Liver (tissue), 9 donors: ENCODE data around the gene SLC25A29. TPM values are rescaled to one million over a fixed set of nuclear protein-coding genes. Genes with fewer than 3 reads are reported as not detected.

Source experiments
- DNase-seq: peaks from one replicate; pipeline ENCODE4 v3.0.0-alpha.2; 2017; ENCODE audit warnings: low spot score
- H3K27ac ChIP-seq, 2 donors: one replicate each; pipeline ENCODE4 v1.7.0; 2013; ENCODE audit warnings: inconsistent platforms in 2 of 2, low read length in 2 of 2, control low read depth in 1 of 2, low read depth in 1 of 2, mild to moderate bottlenecking in 1 of 2
- H3K27me3 ChIP-seq, 4 donors: one replicate each; pipeline versions ENCODE4 v1.6.1 to v1.7.0; 2013; ENCODE audit warnings: low read length in 3 of 4, inconsistent platforms in 1 of 4, mild to moderate bottlenecking in 1 of 4, moderate library complexity in 1 of 4; ENCODE audit not compliant: control insufficient read depth in 4 of 4, insufficient read depth in 4 of 4
- H3K36me3 ChIP-seq, 4 donors: one replicate each; pipeline versions ENCODE4 v1.6.1 to v1.7.0; 2013; ENCODE audit warnings: low read length in 3 of 4, mild to moderate bottlenecking in 3 of 4, low read depth in 1 of 4, moderate library complexity in 1 of 4; ENCODE audit not compliant: control insufficient read depth in 4 of 4, insufficient read depth in 3 of 4
- H3K4me1 ChIP-seq, 4 donors: one replicate each; pipeline versions ENCODE4 v1.6.1 to v1.7.0; 2013; ENCODE audit warnings: low read length in 3 of 4, mild to moderate bottlenecking in 3 of 4, moderate library complexity in 1 of 4; ENCODE audit not compliant: control insufficient read depth in 4 of 4, insufficient read depth in 4 of 4
- H3K4me3 ChIP-seq, 3 donors: one replicate each; pipeline versions ENCODE4 v1.6.1 to v1.7.0; 2013; ENCODE audit warnings: low read length in 3 of 3, control low read depth in 1 of 3, low read depth in 1 of 3, mild to moderate bottlenecking in 1 of 3
- H3K9ac ChIP-seq, 2 donors: one replicate each; pipeline ENCODE4 v1.7.0; 2013; ENCODE audit warnings: low read length in 2 of 2, mild to moderate bottlenecking in 2 of 2, moderate library complexity in 2 of 2, control low read depth in 1 of 2, low read depth in 1 of 2
- H3K9me3 ChIP-seq, 4 donors: one replicate each; pipeline versions ENCODE4 v1.6.1 to v1.7.0; 2013; ENCODE audit warnings: low read length in 3 of 4; ENCODE audit not compliant: control insufficient read depth in 4 of 4
- ATF3 ChIP-seq: IDR thresholded peaks from 2 replicates; pipeline ENCODE4 v1.6.1; 2016; ENCODE audit warnings: antibody characterized with exemption
- EGR1 ChIP-seq, 2 donors: IDR thresholded peaks; 2 replicates each; pipeline ENCODE4 v1.6.1; 2016 to 2018; ENCODE audit warnings: antibody characterized with exemption in 2 of 2, low read depth in 2 of 2
- FOXA1 ChIP-seq: IDR thresholded peaks from 2 replicates; pipeline ENCODE4 v1.6.1; 2016; ENCODE audit warnings: antibody characterized with exemption
- FOXA2 ChIP-seq: IDR thresholded peaks from 2 replicates; pipeline ENCODE4 v1.6.1; 2016; ENCODE audit warnings: antibody characterized with exemption
- HNF4A ChIP-seq, 2 donors: conservative IDR thresholded peaks; 2 replicates each; pipeline ENCODE4 v1.6.1; 2016; ENCODE audit warnings: antibody characterized with exemption in 2 of 2, mild to moderate bottlenecking in 2 of 2
- HNF4G ChIP-seq: IDR thresholded peaks from 2 replicates; pipeline ENCODE4 v1.6.1; 2016; ENCODE audit warnings: antibody characterized with exemption
- JUND ChIP-seq, 2 donors: IDR thresholded peaks; 2 replicates each; pipeline ENCODE4 v1.6.1; 2016; ENCODE audit warnings: antibody characterized with exemption in 2 of 2
- NR2F2 ChIP-seq: IDR thresholded peaks from 2 replicates; pipeline ENCODE4 v1.6.1; 2016; ENCODE audit warnings: antibody characterized with exemption
- RAD21 ChIP-seq, 2 donors: IDR thresholded peaks; 2 replicates each; pipeline ENCODE4 v1.6.1; 2016; ENCODE audit warnings: antibody characterized with exemption in 2 of 2, mild to moderate bottlenecking in 2 of 2
- SP1 ChIP-seq: IDR thresholded peaks from 2 replicates; pipeline ENCODE4 v1.6.1; 2018; ENCODE audit warnings: antibody characterized with exemption, mild to moderate bottlenecking
- TAF1 ChIP-seq: conservative IDR thresholded peaks from 2 replicates; pipeline ENCODE4 v1.6.1; 2016; ENCODE audit warnings: antibody characterized with exemption, mild to moderate bottlenecking
- YY1 ChIP-seq: IDR thresholded peaks from 2 replicates; pipeline ENCODE4 v1.6.1; 2016; ENCODE audit warnings: antibody characterized with exemption, mild to moderate bottlenecking
- WGBS: extraction: QIAGEN DNeasy Blood & Tissue Kit; methylation state at CpG from one replicate; pipeline ENCODE4 v1.1.7; 2013; 5-methylcytosine and 5-hydroxymethylcytosine counted together
- polyA plus RNA-seq, 2 donors: library from polyadenylated mRNA; stranded (reverse) in 1 of 2; unstranded in 1 of 2; fragments of 200-250 nt in 1 of 2; fragments of >200 nt in 1 of 2; fragmentation: Nextera tagmentation in 1 of 2; extraction: Ambion mirVana in 1 of 2; gene quantifications; one replicate each; pipeline versions ENCODE4 v1.2.1 to v1.2.3, GENCODE V29; 2013 to 2015
- total RNA-seq, 2 donors: library from RNA; depleted of rRNA; stranded (reverse); fragments of >200 nt; gene quantifications; one replicate each; pipeline ENCODE4 v1.2.3, GENCODE V29; 2014
- TF ChIP-seq, protein P1 (sequence below): IDR thresholded peaks from 2 replicates; pipeline ENCODE4 v1.6.1; 2016; ENCODE audit warnings: antibody characterized with exemption, mild to moderate bottlenecking
- TF ChIP-seq, protein P2 (sequence below): IDR thresholded peaks from 2 replicates; pipeline ENCODE4 v1.6.1; 2016; ENCODE audit warnings: antibody characterized with exemption
- TF ChIP-seq, protein P3 (sequence below): IDR thresholded peaks from 2 replicates; pipeline ENCODE4 v1.6.1; 2016; ENCODE audit warnings: antibody characterized with exemption
- donor health status: healthy.
- donor health status: healthy.
- donor health status: healthy.
- donor health status: healthy.
- donor health status: healthy.

The SLC25A29 gene
- 10 to 100 TPM in 1 of 2 donors, 1 to 10 TPM in 1; 4.4 to 13.9 TPM for total RNA-seq
- polyA plus RNA-seq, result 10 to 100 TPM in 1 of 2 donors, 1 to 10 TPM in 1; 2.4 to 13.4 TPM

DNA sequence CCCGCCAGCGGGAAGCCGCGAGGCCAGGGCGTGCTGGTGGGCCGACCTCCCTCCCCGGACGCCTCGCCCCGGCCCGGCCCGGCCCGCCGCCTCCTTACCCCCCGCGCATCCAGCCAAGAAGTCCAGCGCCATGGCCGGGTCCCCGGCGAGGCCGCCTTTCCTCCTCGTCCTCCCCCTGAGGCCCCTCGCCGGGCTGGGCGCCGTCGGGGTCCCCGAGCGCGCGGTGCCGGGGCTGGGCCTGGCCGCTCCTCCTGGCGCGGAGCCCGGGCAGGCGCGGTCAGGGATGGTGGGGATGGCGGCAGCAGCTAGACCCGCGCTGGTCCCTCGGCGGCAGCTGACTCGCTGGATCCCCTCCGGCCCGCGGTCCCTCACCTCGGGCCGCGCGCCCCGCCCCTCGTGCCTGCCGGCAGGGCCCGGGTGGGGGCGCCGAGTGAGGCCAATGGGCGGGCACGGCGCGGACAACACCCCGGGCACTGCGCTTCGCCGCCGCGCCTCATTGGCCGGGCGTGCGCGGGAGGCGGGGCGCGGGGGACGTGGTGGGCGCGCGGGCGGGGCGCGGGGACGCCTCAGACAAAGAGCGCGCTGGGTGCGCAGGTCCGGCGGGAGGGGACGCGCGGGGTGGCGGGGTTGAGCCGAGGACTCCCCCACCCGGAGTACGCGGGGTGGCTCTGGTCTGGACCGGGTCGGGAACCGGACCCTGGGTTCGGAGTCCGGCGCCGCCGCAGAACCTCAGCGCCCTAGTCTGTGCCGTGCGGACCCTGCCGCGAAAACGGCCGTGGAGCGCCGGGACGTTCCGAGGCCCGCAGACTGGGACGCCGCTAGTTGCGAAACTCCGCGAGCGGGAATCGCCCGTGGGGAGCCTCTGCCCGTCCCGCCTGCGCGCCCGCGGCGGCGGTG lies at the start of gene SLC25A29:
Gene SLC25A29 (minus strand): TSS at position 344 of the 897 bp plus-strand sequence. CDS start 212 bp downstream, at position 132.
- peak within 1 kb of the TSS; percentile 81 to 82 for H3K27ac ChIP-seq
- no peaks in the 10 kb centered on the region for H3K27me3 ChIP-seq
- DNase-seq, result peak; percentile 82
- no peaks in the 10 kb centered on the region for H3K9me3 ChIP-seq
- no peaks in the 10 kb centered on the region for H3K36me3 ChIP-seq
- H3K4me3 ChIP-seq, result peak within 1 kb of the TSS; percentile 43 to 88 (median 82)
- peaks cover 6 to 37% (median 27%) of the 10 kb centered on the region in 4 donors for H3K4me1 ChIP-seq
- H3K9ac ChIP-seq, result peak within 1 kb of the TSS; percentile 7 to 66
- TF ChIP-seq EGR1 (IDR thresholded peaks at IDR 0.05; ENCODE audit: low read depth in 2 of 2), result no peak
- no peak for TF ChIP-seq FOXA1
- peak; percentile 9 for TF ChIP-seq YY1
- no peak for TF ChIP-seq SP1
- TF ChIP-seq, protein P1, sequence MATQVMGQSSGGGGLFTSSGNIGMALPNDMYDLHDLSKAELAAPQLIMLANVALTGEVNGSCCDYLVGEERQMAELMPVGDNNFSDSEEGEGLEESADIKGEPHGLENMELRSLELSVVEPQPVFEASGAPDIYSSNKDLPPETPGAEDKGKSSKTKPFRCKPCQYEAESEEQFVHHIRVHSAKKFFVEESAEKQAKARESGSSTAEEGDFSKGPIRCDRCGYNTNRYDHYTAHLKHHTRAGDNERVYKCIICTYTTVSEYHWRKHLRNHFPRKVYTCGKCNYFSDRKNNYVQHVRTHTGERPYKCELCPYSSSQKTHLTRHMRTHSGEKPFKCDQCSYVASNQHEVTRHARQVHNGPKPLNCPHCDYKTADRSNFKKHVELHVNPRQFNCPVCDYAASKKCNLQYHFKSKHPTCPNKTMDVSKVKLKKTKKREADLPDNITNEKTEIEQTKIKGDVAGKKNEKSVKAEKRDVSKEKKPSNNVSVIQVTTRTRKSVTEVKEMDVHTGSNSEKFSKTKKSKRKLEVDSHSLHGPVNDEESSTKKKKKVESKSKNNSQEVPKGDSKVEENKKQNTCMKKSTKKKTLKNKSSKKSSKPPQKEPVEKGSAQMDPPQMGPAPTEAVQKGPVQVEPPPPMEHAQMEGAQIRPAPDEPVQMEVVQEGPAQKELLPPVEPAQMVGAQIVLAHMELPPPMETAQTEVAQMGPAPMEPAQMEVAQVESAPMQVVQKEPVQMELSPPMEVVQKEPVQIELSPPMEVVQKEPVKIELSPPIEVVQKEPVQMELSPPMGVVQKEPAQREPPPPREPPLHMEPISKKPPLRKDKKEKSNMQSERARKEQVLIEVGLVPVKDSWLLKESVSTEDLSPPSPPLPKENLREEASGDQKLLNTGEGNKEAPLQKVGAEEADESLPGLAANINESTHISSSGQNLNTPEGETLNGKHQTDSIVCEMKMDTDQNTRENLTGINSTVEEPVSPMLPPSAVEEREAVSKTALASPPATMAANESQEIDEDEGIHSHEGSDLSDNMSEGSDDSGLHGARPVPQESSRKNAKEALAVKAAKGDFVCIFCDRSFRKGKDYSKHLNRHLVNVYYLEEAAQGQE, result no peak
- TF ChIP-seq HNF4G, result no peak
- no peak for TF ChIP-seq TAF1
- TF ChIP-seq RAD21 (IDR thresholded peaks at IDR 0.05), result no peak
- peak in 1 of 2 donors; percentile 35 for TF ChIP-seq HNF4A (conservative IDR thresholded peaks at IDR 0.05)
- no peak for TF ChIP-seq NR2F2
- TF ChIP-seq JUND (IDR thresholded peaks at IDR 0.05), result no peak
- no peak for TF ChIP-seq FOXA2
- TF ChIP-seq, protein P2, sequence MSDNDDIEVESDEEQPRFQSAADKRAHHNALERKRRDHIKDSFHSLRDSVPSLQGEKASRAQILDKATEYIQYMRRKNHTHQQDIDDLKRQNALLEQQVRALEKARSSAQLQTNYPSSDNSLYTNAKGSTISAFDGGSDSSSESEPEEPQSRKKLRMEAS, result no peak
- under 1% methylated on average over 131 of the region's 131 CpGs for WGBS

GRCh38 chr14:100350986-100351385 lies 44.7 kb upstream of the SLC25A29 start:
- H3K27ac ChIP-seq, result no peak overlapping the region
- H3K27me3 ChIP-seq, result no peaks in the 10 kb centered on the region
- no peaks in the 10 kb centered on the region for H3K9me3 ChIP-seq
- no peak overlapping the region for H3K9ac ChIP-seq
- TF ChIP-seq RAD21 (IDR thresholded peaks at IDR 0.05), result no peak
- TF ChIP-seq, protein P3, sequence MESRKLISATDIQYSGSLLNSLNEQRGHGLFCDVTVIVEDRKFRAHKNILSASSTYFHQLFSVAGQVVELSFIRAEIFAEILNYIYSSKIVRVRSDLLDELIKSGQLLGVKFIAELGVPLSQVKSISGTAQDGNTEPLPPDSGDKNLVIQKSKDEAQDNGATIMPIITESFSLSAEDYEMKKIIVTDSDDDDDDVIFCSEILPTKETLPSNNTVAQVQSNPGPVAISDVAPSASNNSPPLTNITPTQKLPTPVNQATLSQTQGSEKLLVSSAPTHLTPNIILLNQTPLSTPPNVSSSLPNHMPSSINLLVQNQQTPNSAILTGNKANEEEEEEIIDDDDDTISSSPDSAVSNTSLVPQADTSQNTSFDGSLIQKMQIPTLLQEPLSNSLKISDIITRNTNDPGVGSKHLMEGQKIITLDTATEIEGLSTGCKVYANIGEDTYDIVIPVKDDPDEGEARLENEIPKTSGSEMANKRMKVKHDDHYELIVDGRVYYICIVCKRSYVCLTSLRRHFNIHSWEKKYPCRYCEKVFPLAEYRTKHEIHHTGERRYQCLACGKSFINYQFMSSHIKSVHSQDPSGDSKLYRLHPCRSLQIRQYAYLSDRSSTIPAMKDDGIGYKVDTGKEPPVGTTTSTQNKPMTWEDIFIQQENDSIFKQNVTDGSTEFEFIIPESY, result no peak
- TF ChIP-seq ATF3, result no peak
- no peak for TF ChIP-seq NR2F2
- DNase-seq, result no peak
- H3K36me3 ChIP-seq, result peaks cover 8 to 54% (median 40%) of the 10 kb centered on the region in 4 donors
- 92% methylated on average over 5 of the region's 5 CpGs for WGBS
- H3K4me3 ChIP-seq, result no peak overlapping the region
- H3K4me1 ChIP-seq, result peaks cover 0 to 3% (median under 1%) of the 10 kb centered on the region in 4 donors
